NCI-H774 (cell line): ENCODE measurements around the gene PYDC1.

Experiments
- DNase-seq: peaks from one replicate; lab custom pipeline; 2025; lab: John Stamatoyannopoulos, UW

Gene PYDC1

GRCh38 chr16:31179219-31179746 lies 37.7 kb downstream of the PYDC1 start:
- no peak for DNase-seq

GRCh38 chr16:31177136-31177535 lies 39.8 kb downstream of the PYDC1 start:
- no peak for DNase-seq

GRCh38 chr16:31170048-31170447 lies 46.9 kb downstream of the PYDC1 start:
- DNase-seq, result peak; percentile 50

- no peak for DNase-seq
These were observed 48.1 kb downstream of the PYDC1 start for GRCh38 chr16:31168848-31169247.

- DNase-seq, result no peak
These were observed 49.6 kb downstream of the PYDC1 start for GRCh38 chr16:31167315-31167714.
